ENCODE results near the gene XPA. TPM values are rescaled to one million over a fixed set of nuclear protein-coding genes. Genes with fewer than 3 reads are reported as not detected.

The XPA gene
- polyA plus RNA-seq, 3 donors: 2.9 to 15.8 (median 15.4) TPM

- no peak for TF ChIP-seq CTCF (IDR thresholded peaks at IDR 0.05)
- DNase-seq: no peak
- H3K4me2 ChIP-seq (replicated peaks; ENCODE audit: extremely low read depth, low read length, poor library complexity, severe bottlenecking): peak overlapping the region; percentile 85
- H4K20me1 ChIP-seq (ENCODE audit: insufficient read depth, low read length): peaks cover 14% of the 10 kb centered on the region
- H3K27ac ChIP-seq (ENCODE audit: low read depth in 1 of 2, low read length in 2 of 2): peak overlapping the region in 1 of 2 donors; percentile 84
- H3K9ac ChIP-seq (ENCODE audit: insufficient read depth, low read length, poor library complexity, severe bottlenecking): no peak overlapping the region
- no peaks in the 10 kb centered on the region for H3K9me3 ChIP-seq (replicated peaks in 1 of 2; ENCODE audit: control insufficient read depth in 1 of 2, insufficient read depth in 1 of 2, low read length in 2 of 2)
- Mint-ChIP-seq H3K9me3 (no peaks in the 10 kb centered on the region), H3K27ac (peak overlapping the region in 2 of 7 donors; percentile 66 to 85), H3K27me3 (ENCODE audit: low read depth in 3 of 3) (peaks cover 11 to 18% (median 17%) of the 10 kb centered on the region in 3 donors), H3K36me3 (peaks cover 5 to 11% of the 10 kb centered on the region in 2 donors), H3K4me1 (peaks cover 51% of the 10 kb centered on the region), H3K4me3 (peak overlapping the region in 1 of 2 donors; percentile 90)
- peaks cover 0 to 5% of the 10 kb centered on the region in 2 donors for H3K27me3 ChIP-seq (ENCODE audit: control insufficient read depth in 2 of 2, insufficient read depth in 2 of 2, low read length in 2 of 2)
- intact Hi-C loops (cut with micrococcal nuclease): loop anchor here in 1 of 2 donors (10.0 kb wide), 1 partner anchor 63 kb away; the partner anchor contains the start of genes NCBP1 and TSTD2
- peak overlapping the region; percentile 95 for H2AFZ ChIP-seq (ENCODE audit: insufficient read depth, low read depth, low read length, poor library complexity, severe bottlenecking)
- 33% methylated on average over 1 of the region's 1 CpG for WGBS (ENCODE audit: insufficient coverage)
- peaks cover 31 to 38% of the 10 kb centered on the region in 2 donors for H3K4me1 ChIP-seq (ENCODE audit: control insufficient read depth in 1 of 2, insufficient read depth in 2 of 2, low read length in 2 of 2)
- peaks cover 28% of the 10 kb centered on the region for H3K79me2 ChIP-seq (ENCODE audit: insufficient read depth, low read length)
- peaks cover 0 to 8% of the 10 kb centered on the region in 2 donors for H3K36me3 ChIP-seq (replicated peaks in 1 of 2; ENCODE audit: control insufficient read depth in 1 of 2, insufficient read depth in 2 of 2, low read length in 2 of 2)
- H3K4me3 ChIP-seq (replicated peaks in 1 of 3; ENCODE audit: low read depth in 2 of 3, low read length in 3 of 3): peak overlapping the region in 2 of 3 experiments; percentile 76 to 86
Observed at GRCh38 chr9:97697837-97698236, 697 bp upstream of the XPA start.

- Histone ChIP-seq H3K9ac (ENCODE audit: insufficient read depth, low read length, poor library complexity, severe bottlenecking) (peak overlapping the region; percentile 87), H2AFZ (ENCODE audit: insufficient read depth, low read depth, low read length, poor library complexity, severe bottlenecking) (peak overlapping the region; percentile 95), H3K9me3 (replicated peaks in 1 of 2; ENCODE audit: control insufficient read depth in 1 of 2, insufficient read depth in 1 of 2, low read length in 2 of 2) (no peaks in the 10 kb centered on the region), H3K79me2 (ENCODE audit: insufficient read depth, low read length) (peaks cover 28% of the 10 kb centered on the region), H3K27ac (ENCODE audit: low read depth in 1 of 2, low read length in 2 of 2) (peak overlapping the region; percentile 74 to 84), H3K27me3 (ENCODE audit: control insufficient read depth in 2 of 2, insufficient read depth in 2 of 2, low read length in 2 of 2) (peaks cover 0 to 2% of the 10 kb centered on the region in 2 donors), H3K4me2 (replicated peaks; ENCODE audit: extremely low read depth, low read length, poor library complexity, severe bottlenecking) (peak overlapping the region; percentile 85), H3K4me1 (ENCODE audit: control insufficient read depth in 1 of 2, insufficient read depth in 2 of 2, low read length in 2 of 2) (peaks cover 31 to 38% of the 10 kb centered on the region in 2 donors), H3K36me3 (replicated peaks in 1 of 2; ENCODE audit: control insufficient read depth in 1 of 2, insufficient read depth in 2 of 2, low read length in 2 of 2) (peaks cover 8 to 22% of the 10 kb centered on the region in 2 donors), H3K4me3 (replicated peaks in 1 of 3; ENCODE audit: low read depth in 2 of 3, low read length in 3 of 3) (peak overlapping the region; percentile 76 to 87 (median 86)), H4K20me1 (ENCODE audit: insufficient read depth, low read length) (peaks cover 14% of the 10 kb centered on the region)
- Mint-ChIP-seq H3K27me3 (ENCODE audit: low read depth in 3 of 3) (peaks cover 4 to 11% (median 9%) of the 10 kb centered on the region in 3 donors), H3K4me3 (peak overlapping the region; percentile 90 to 95), H3K4me1 (peaks cover 51% of the 10 kb centered on the region), H3K36me3 (peaks cover 20% of the 10 kb centered on the region in 2 donors), H3K27ac (peak overlapping the region; percentile 85 to 92 (median 90)), H3K9me3 (no peaks in the 10 kb centered on the region)
- intact Hi-C loops (cut with micrococcal nuclease): loop anchor here in 1 of 2 donors (10.0 kb wide), 1 partner anchor 61 kb away; the partner anchor contains the start of genes NCBP1 and TSTD2
- DNase-seq: peak in 2 of 3 donors; percentile 17 to 40
- no peak for TF ChIP-seq CTCF (IDR thresholded peaks at IDR 0.05)
- WGBS (ENCODE audit: insufficient coverage): 0% methylated on average over 4 of the region's 9 CpGs
Observed at GRCh38 chr9:97695995-97696802, 941 bp downstream of the XPA start.
